ENCODE results near the gene NFATC2.
"Not testable (repeated sequence)": the region's sequence is repeated elsewhere in the genome, so short reads cannot be mapped to it uniquely, and the experiment has no call there.

NFATC2 gene

DNA sequence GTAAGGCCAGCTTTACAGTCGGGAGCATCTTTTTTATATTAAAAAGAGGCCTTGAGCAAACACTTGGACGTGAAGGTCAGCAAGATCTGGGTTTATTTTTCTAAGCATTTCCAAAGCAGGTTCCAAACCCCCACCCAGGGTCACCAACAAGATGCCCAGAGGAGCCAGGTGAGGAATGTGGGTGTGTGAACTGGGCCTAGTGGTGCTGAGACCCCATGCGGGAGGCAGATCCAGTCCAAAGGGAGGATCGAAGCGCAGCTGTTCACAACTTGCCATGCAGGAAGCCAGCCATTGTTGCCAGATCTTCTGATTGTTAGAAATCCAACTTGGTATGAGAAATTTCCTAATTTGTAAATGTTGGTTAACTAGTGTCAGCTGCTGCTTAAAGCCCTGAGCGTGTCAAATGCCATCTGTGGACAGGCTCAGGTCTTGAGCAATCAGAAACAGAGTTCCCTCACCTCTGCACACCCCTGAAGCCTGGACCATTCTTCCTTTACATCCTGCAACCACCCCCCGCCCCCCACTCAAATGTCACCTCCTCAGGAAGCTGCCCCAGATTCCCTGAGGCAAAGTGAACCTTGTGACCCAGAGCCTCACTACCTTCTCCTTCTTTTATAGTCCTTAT is 46.5 kb downstream of the NFATC2 start:
- FAIRE-seq (no peak), DNase-seq (ENCODE audit: low spot score) (no peak)

- DNase-seq (ENCODE audit: low spot score) = no peak
- no peak for FAIRE-seq
Observed at GRCh38 chr20:51495291-51495690, 47.2 kb downstream of the NFATC2 start.

- DNase-seq (ENCODE audit: low spot score) = no peak
- no peak for FAIRE-seq
Observed at GRCh38 chr20:51494241-51495110, 48.0 kb downstream of the NFATC2 start.

- no peak for DNase-seq (ENCODE audit: low spot score)
Observed at GRCh38 chr20:51493346-51493791, 49.1 kb downstream of the NFATC2 start.

GRCh38 chr20:51492167-51493092 is 50.1 kb downstream of the NFATC2 start:
- DNase-seq (ENCODE audit: low spot score) (no peak), FAIRE-seq (no peak)

More at GRCh38 chr20:51493346-51493791, 49.1 kb downstream of the NFATC2 start:
- FAIRE-seq = no peak

DNA sequence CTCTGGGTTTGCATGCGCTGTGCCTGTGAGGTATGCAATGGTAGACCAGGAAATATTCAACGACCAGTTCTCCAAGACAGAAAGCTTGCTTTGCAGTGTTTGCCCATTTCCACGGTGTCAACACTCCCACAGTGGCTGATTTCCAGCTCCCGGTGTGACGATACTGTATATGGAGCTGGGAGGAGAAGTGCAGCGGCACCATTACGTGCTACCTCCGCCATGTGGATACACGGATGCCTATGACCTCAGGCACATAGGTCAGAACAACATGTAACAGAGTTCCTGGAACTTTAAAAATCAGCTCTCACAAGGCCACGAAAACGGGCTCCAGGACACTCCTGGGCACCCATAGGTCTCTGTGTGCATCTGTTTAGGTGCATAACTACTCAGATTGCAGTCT is 51.1 kb downstream of the NFATC2 start:
- no peak for DNase-seq (ENCODE audit: low spot score)
- FAIRE-seq = no peak

GRCh38 chr20:51490635-51491034 is 51.9 kb downstream of the NFATC2 start:
- FAIRE-seq = no peak
- no peak for DNase-seq (ENCODE audit: low spot score)

DNA sequence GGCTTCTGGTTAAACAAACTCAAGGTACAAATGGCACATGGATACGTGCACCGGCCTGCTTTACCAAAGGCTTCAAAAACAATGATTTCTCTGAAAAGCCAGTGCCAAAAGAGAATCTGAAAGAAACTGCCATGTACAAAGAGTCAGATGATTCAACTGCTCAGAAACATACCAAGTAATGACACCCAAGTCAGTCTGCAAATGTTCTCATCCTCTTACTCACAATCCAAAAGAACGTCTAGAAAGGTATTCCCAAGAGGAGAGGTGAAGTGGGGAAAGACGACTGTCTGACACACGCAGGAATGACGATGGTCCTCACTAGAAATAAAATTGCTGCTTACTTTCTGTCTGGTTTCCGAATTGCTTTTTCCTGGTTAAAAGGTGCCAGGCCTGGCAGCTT is 52.9 kb downstream of the NFATC2 start:
- FAIRE-seq (no peak), DNase-seq (ENCODE audit: low spot score) (no peak)

DNA sequence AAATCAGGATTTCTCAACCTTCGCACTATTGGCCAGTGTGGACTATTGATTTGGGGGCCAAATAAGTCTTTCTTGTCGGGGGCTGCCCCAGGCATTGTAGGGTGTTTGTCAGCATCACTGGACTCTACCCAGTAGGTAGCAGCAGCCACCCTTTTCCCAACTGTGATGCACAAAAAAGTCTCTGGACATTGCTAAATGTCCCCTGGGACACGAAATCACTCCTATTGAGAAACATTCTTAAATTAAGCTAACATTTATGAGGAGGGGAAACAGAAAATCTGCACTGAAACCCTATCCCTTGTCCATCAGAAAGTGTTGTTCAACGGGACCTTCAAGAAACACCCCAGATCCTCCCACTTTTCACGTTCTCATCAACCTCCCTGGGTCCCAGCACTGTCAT is 54.2 kb downstream of the NFATC2 start:
- FAIRE-seq (no peak), DNase-seq (ENCODE audit: low spot score) (no peak)

GRCh38 chr20:51487565-51488268 is 54.8 kb downstream of the NFATC2 start:
- FAIRE-seq (peak; percentile 95), DNase-seq (ENCODE audit: low spot score) (peak; percentile 98)

DNA sequence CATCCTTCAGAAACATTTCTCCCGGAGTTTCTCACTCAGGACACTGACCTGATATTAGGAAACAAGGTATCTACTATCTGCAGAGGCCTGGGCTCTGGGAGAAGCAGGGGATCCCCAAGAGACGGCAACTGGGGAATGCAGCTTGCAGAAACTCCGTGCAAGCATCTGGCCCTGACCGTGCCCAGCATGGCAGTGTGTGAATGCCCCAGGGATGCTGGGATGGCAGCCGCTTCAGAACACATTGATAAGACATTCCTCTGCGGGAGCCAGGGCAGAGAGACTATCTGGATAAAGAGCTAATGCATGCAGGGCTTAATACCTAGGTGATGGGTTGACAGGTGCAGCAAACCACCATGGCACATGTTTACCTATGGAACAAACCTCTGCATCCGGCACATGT is 55.4 kb downstream of the NFATC2 start:
- DNase-seq (ENCODE audit: low spot score) (no peak), FAIRE-seq (no peak)

DNA sequence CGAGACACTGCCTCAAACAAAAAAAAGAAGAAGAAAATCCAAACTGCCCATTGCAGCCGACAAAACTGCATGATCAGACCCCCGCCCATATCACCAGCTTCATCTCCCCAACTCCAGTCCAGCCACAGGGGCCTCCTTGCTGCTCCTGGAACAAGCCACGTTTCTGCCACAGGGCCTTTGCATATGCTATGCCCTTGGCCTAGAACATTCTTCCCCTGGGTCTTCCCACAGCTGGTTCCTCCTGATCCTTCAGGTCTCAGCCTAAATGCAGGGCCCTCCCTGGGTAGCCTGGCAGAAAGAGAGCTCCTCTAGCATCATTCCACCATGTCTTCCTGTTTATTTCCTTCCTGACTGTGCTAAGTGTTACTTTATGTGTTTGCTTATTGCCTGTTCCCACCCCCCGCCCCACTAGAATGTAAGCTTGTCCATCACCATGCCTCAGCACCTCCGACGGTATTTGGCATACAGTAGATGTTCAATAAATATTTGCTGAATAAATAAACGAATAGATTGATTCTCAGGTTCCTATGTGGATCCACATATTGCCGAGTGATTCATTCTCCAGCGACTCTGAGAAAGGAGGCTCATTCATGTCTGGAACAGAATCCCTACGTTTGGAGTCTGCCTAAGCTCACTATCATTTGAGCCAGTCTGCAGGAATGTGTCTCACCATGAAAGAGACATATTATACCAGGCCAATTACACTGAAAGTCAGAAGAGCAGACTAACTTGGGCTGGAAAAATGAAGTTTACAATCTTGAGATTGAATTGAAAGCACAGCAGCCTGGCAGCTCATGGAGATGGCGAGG is 56.1 kb downstream of the NFATC2 start:
- DNase-seq (ENCODE audit: low spot score) (no peak), FAIRE-seq (no peak)

DNA sequence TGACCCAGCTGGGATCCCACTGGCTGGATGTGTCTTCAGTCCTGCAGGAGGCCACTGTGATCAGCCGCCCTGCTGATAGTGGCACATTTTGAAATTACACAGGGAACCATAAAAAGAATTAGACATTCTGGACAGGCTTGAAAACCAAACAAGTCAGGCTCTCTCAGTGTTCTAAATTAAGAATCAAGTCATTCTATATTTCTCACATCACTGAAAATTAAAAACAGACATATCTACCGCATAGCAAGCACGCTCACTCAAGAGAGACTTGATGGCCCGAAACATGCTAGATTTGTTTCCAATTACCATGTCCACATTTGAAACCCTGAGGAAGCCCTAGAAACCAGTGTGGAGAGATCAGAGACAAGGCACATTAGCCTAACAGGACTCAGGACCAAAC is 57.7 kb downstream of the NFATC2 start:
- FAIRE-seq (no peak), DNase-seq (ENCODE audit: low spot score) (no peak)

DNA sequence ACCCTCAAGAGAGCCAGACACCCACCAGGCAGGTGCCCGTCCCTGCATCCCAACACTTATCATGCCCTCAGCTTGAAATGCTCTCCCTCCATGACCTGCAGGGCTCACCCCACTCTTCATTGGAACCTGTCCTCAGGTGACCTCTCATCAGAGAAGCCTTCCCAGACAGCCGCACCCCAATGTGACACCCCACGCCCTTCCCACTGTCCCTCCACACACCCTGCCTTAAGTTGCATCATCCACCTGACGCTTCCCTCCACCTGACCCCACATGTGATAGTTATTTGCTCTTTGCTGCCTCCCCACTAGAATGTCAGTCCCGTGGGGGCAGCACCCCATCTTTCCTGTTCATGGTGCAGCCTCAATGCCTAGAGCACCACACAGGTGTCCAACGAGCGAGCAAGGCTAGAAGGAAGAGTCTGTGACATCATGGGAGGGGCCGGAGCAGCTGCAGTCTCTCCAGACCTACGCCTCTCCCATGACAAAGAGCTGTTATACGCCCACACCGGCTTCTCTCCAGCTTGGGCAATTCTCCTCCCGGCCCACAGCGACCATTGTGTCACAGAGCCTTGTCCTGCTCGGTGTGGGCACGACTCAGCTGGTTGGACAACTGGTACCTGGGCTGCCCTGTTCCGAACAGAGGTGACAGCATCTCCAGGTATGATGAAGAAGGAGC is 58.2 kb downstream of the NFATC2 start:
- DNase-seq (ENCODE audit: low spot score) = no peak
- peak; percentile 27 for FAIRE-seq

DNA sequence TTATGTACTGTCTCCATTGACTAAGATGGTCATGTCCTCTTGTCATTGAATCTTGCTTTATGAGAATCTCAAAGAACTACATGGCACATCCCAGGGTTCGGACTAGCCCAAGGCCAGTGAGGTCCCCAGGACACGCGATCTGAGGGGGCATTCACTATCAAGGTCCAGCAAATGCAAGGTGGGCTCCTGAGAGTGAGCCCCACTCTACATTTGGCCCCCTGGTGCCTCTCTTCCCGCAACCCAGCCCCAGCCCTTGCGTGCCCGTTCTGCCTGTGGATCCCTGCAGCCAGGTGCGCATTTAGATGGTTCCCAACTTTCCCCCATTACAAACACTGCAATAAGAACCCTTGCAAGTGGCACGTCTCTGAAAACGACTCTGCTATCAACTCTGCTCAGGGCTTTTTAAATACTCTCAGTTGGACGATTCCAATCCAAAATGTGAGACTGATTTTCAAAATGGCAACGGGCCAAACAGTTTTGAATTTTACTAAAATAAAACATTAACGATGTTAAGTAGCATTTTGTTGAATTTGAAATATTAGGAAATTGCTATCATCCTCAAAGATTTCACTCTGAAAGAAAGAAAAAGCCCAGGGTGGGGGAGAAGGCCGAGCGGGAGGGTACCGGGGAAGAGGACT is 59.6 kb downstream of the NFATC2 start:
- FAIRE-seq (peak; percentile 63), DNase-seq (ENCODE audit: low spot score) (no peak)

DNA sequence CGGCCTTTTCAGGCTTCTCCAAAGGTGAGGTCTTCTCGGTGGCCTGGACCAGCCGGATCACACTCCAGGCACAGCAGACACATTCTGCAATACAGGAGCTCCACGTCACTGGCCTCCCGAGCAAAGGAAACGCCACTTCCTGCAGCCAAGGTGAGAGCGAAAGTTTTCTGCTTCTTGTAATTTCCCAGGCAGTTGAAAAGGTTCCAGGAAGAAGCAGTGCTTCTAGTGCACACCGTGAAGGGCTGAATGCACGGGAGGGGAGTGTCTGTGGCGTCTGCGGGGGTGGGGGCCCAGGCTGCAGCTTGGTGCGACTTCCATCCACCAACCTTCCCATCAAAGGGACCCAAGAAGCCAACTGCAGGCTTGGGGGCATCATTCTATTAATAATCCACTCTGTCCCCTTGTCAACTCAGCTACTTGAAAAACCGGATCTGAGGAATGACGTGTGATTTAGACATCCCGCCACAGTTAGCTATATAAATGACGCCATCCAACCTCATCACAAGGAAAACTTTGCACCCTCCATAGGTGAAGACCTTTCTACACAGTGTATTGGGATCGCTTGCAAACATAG is 61.1 kb downstream of the NFATC2 start:
- DNase-seq (ENCODE audit: low spot score) (no peak), FAIRE-seq (no peak)

DNA sequence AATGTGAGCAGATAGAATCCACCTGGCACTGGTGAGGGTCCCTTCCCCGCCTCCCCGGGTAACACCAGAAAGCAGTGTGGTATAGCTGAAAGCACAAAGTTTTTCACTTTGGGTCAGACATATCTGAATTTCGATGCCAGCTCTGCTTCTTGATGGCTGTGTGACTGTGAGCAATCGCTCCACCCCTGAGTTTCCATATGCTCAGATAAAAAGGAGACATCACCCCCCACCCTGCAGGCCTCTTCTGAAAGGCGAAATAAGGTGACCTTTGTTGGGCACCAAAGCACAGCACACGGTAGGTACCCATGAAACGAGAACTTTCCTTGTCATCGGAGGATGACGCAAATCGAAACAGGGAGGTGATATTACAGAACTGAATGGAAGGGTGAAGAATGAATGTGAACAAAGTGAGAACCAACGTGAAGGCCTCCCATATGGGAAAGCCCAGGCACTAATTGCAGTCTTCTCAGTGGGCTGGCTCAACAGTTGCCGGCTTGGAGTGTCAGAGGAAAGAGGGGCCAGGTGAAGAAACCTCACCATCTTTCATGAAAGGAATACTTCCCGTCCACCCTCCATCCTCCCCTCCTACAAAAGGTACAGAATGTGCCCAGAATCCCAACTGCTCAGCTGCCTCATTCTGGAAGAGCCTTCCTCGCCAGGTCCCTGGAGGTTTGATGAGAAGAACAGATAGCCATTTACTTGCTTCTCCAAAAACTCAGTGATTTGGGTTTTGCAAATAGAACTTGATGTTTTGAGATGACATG is 61.8 kb downstream of the NFATC2 start:
- FAIRE-seq = no peak
- no peak for DNase-seq (ENCODE audit: low spot score)

GRCh38 chr20:51476106-51476505 is 66.4 kb downstream of the NFATC2 start:
- FAIRE-seq; DNase-seq (ENCODE audit: low spot score): not testable (repeated sequence)
